Neural progenitor cell (in vitro differentiated cells): Measurements from ENCODE around the gene JAG1. TPM values are rescaled to one million over a fixed set of nuclear protein-coding genes. Genes with fewer than 3 reads are reported as not detected.

Source experiments
- DNase-seq: peaks from one replicate; pipeline ENCODE4 v3.0.0-alpha.2; 2016; ENCODE audit warnings: low spot score
- H2AFZ ChIP-seq: fragments of 200-600 bp; sonication (generic); replicated peaks from 2 replicates; pipeline ENCODE4 v1.6.1; 2016; ENCODE audit warnings: antibody characterized with exemption
- H3F3A ChIP-seq: fragments of 200-600 bp; sonication (generic); 2 replicates; pipeline ENCODE4 v1.6.1; 2016; ENCODE audit warnings: antibody characterized with exemption, low read depth
- H3K27ac ChIP-seq: fragments of 200-600 bp; sonication (generic); 2 replicates; pipeline ENCODE4 v1.5.1; 2016; ENCODE audit warnings: mild to moderate bottlenecking
- H3K27me3 ChIP-seq: fragments of 200-600 bp; sonication (generic); 2 replicates; pipeline ENCODE4 v1.6.1; 2016; ENCODE audit warnings: mild to moderate bottlenecking, moderate library complexity
- H3K36me3 ChIP-seq: fragments of 200-600 bp; sonication (generic); 2 replicates; pipeline ENCODE4 v1.5.1; 2016
- H3K4me1 ChIP-seq: fragments of 200-600 bp; sonication (generic); 2 replicates; pipeline ENCODE4 v1.6.1; 2016; ENCODE audit warnings: mixed run types
- H3K4me2 ChIP-seq: fragments of 200-600 bp; sonication (generic); 2 replicates; pipeline ENCODE4 v1.6.1; 2016
- H3K4me3 ChIP-seq: fragments of 200-600 bp; sonication (generic); 2 replicates; pipeline ENCODE4 v1.5.1; 2016
- H3K79me2 ChIP-seq: fragments of 200-600 bp; sonication (generic); 2 replicates; pipeline ENCODE4 v1.6.1; 2016; ENCODE audit warnings: low read depth
- H3K9ac ChIP-seq: fragments of 200-600 bp; sonication (generic); 2 replicates; pipeline ENCODE4 v1.6.1; 2016
- H3K9me3 ChIP-seq: fragments of 200-600 bp; sonication (generic); 2 replicates; pipeline ENCODE4 v1.5.1; 2016; ENCODE audit warnings: low read depth
- H4K20me1 ChIP-seq: fragments of 200-600 bp; sonication (generic); 2 replicates; pipeline ENCODE4 v1.6.1; 2016; ENCODE audit warnings: low read depth
- H3K27ac Mint-ChIP-seq: 3 replicates; pipeline ENCODE4 v1.8.0; 2021; ENCODE audit warnings: mixed read lengths
- H3K27me3 Mint-ChIP-seq: 2 replicates; pipeline ENCODE4 v1.8.0; 2022; ENCODE audit warnings: low read depth, mild to moderate bottlenecking, inconsistent platforms, moderate library complexity, mixed read lengths; ENCODE audit not compliant: insufficient read depth
- H3K36me3 Mint-ChIP-seq: 3 replicates; pipeline ENCODE4 v1.8.0; 2021; ENCODE audit warnings: mixed read lengths
- H3K4me1 Mint-ChIP-seq: 3 replicates; pipeline ENCODE4 v1.8.0; 2021; ENCODE audit warnings: mixed read lengths
- H3K4me3 Mint-ChIP-seq: 3 replicates; pipeline ENCODE4 v1.8.0; 2021; ENCODE audit warnings: mild to moderate bottlenecking, moderate library complexity, mixed read lengths
- H3K9me3 Mint-ChIP-seq: 3 replicates; pipeline ENCODE4 v1.8.0; 2020; ENCODE audit warnings: mixed read lengths
- CTCF ChIP-seq: fragments of 200-600 bp; sonication (generic); IDR thresholded peaks from 2 replicates; pipeline ENCODE4 v1.5.1; 2017; ENCODE audit warnings: antibody characterized with exemption, mild to moderate bottlenecking
- EZH2 ChIP-seq: fragments of 200-600 bp; sonication (generic); IDR thresholded peaks from 2 replicates; pipeline ENCODE4 v1.6.1; 2017; ENCODE audit warnings: antibody characterized with exemption, mild to moderate bottlenecking, moderate library complexity
- EZH2phosphoT487 ChIP-seq: fragments of 200-600 bp; sonication (generic); IDR thresholded peaks from 2 replicates; pipeline ENCODE4 v1.6.1; 2017; ENCODE audit warnings: antibody characterized with exemption
- total RNA-seq: library from RNA; depleted of rRNA; stranded (reverse); fragments of >200 nt; gene quantifications from 2 replicates; pipeline ENCODE4 v1.2.3, GENCODE V29; 2015; ENCODE audit warnings: low replicate concordance

Gene JAG1
- total RNA-seq, 1 donor from 2014 or later = 129 TPM

- Mint-ChIP-seq H3K4me1 (peaks cover 93% of the 10 kb centered on the region), H3K27me3 (peaks cover 2% of the 10 kb centered on the region)
- H3K79me2 ChIP-seq = peaks cover 95% of the 10 kb centered on the region
Measured at GRCh38 chr20:10665027-10665561, 8.7 kb downstream of the JAG1 start.

DNA sequence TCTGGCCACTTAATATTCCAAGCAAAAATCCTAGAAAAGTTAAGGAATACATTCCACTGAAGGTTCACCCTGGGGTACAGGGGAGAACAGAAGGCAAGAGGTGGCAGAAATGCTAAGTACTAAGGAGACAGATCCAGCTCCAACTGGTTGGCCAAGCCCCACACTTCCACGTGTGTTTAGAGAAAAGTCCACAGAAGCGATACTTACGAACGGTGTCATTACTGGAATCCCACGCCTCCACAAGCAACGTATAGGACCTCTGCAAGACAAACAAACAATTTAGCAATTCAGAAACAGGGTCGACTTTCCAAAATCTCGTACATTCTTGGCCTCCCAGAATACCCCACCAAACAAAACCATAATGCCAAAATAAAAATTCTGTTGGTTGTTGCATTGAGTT is 10.0 kb downstream of the JAG1 start:
- Histone ChIP-seq H3K4me3 (peak overlapping the region; percentile 29), H3K27me3 (no peaks in the 10 kb centered on the region), H3F3A (peaks cover 45% of the 10 kb centered on the region), H3K79me2 (peaks cover 95% of the 10 kb centered on the region), H4K20me1 (peaks cover 100% of the 10 kb centered on the region), H3K36me3 (peaks cover 15% of the 10 kb centered on the region), H3K4me2 (peak overlapping the region; percentile 93), H3K9ac (no peak overlapping the region), H2AFZ (no peak overlapping the region), H3K9me3 (no peaks in the 10 kb centered on the region), H3K27ac (no peak overlapping the region), H3K4me1 (peaks cover 60% of the 10 kb centered on the region)
- Mint-ChIP-seq H3K36me3 (peaks cover 63% of the 10 kb centered on the region), H3K9me3 (no peaks in the 10 kb centered on the region), H3K4me1 (peaks cover 88% of the 10 kb centered on the region), H3K27me3 (peaks cover 2% of the 10 kb centered on the region), H3K27ac (peak overlapping the region; percentile 62), H3K4me3 (peak overlapping the region; percentile 72)
- no peak for DNase-seq
- TF ChIP-seq EZH2phosphoT487 (no peak), CTCF (no peak), EZH2 (no peak)

More at GRCh38 chr20:10665027-10665561, 8.7 kb downstream of the JAG1 start:
- Histone ChIP-seq H3K27me3 (no peaks in the 10 kb centered on the region), H4K20me1 (peaks cover 100% of the 10 kb centered on the region), H3K27ac (no peak overlapping the region), H3K36me3 (peaks cover 15% of the 10 kb centered on the region), H3F3A (peaks cover 42% of the 10 kb centered on the region), H3K4me3 (peak overlapping the region; percentile 29), H3K9ac (no peak overlapping the region), H3K4me1 (peaks cover 70% of the 10 kb centered on the region), H3K9me3 (no peaks in the 10 kb centered on the region), H2AFZ (no peak overlapping the region), H3K4me2 (peak overlapping the region; percentile 93)
- Mint-ChIP-seq H3K27ac (peak overlapping the region; percentile 90), H3K36me3 (peaks cover 53% of the 10 kb centered on the region), H3K9me3 (no peaks in the 10 kb centered on the region), H3K4me3 (peak overlapping the region; percentile 72)
- DNase-seq = no peak
- no peak for TF ChIP-seq EZH2
- no peak for TF ChIP-seq EZH2phosphoT487
- no peak for TF ChIP-seq CTCF

DNA sequence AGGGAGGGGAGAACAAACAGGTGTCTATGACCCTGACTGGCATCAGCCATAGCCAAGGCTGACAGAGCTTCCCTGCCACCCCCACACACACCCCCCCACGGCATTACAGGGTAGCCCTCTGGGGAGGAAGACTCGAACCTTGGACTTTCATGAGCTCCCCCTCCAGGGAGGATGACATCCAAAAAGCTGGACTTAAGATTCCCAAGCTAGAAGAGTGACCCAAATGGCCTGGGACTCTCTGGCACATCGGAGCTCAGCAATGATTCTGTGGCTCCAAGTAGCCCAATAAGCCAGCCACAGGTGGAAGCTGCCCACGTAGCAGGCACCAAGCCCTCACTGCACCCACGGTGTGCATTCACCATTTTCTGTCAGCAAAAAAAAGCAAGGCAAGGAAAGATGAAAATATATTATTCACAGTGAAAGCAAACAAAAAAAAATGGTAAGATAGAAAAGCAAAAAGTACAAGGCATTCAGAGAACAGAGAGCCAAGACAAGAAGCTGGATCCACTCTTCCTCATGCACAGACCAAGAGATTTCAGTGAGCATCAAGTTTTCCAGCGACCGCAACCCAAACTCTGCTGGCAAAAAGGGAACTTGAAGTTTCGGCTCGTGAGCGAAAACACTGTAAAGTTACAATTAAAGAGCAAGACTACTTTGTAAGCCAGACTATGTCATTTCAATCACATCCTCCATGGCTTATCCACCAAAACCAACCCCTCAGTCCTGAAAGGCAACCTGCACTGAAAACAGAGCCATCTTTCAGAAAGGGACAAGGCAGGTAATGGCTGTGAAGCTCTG is 10.9 kb downstream of the JAG1 start:
- no peak overlapping the region for H3K27ac Mint-ChIP-seq
- H3K4me3 ChIP-seq = no peak overlapping the region
- peaks cover 95% of the 10 kb centered on the region for H3K79me2 ChIP-seq
- H3F3A ChIP-seq = peaks cover 45% of the 10 kb centered on the region
- peaks cover 11% of the 10 kb centered on the region for H3K36me3 ChIP-seq
- no peaks in the 10 kb centered on the region for H3K27me3 ChIP-seq
- H3K4me1 Mint-ChIP-seq = peaks cover 89% of the 10 kb centered on the region
- H3K27ac ChIP-seq = no peak overlapping the region
- no peak overlapping the region for H2AFZ ChIP-seq
- peaks cover 2% of the 10 kb centered on the region for H3K27me3 Mint-ChIP-seq
- H3K9ac ChIP-seq = no peak overlapping the region
- H3K9me3 Mint-ChIP-seq = no peaks in the 10 kb centered on the region
- no peak overlapping the region for H3K4me2 ChIP-seq
- H3K4me3 Mint-ChIP-seq = no peak overlapping the region
- H3K36me3 Mint-ChIP-seq = peaks cover 71% of the 10 kb centered on the region
- H3K9me3 ChIP-seq = no peaks in the 10 kb centered on the region
- TF ChIP-seq EZH2phosphoT487 (no peak), CTCF (no peak), EZH2 (no peak)
- DNase-seq = no peak
- peaks cover 100% of the 10 kb centered on the region for H4K20me1 ChIP-seq
- peaks cover 58% of the 10 kb centered on the region for H3K4me1 ChIP-seq
